Neural cell (in vitro differentiated cells): ENCODE measurements around the gene RNF41.

Source experiments
- CTCF ChIP-seq: fragments of 450-650 bp; IDR thresholded peaks from 2 replicates; pipeline ENCODE4 v1.5.1; 2014; ENCODE audit warnings: antibody characterized with exemption, mild to moderate bottlenecking, moderate library complexity; ENCODE audit not compliant: poor library complexity, severe bottlenecking
- EP300 ChIP-seq: fragments of 450-650 bp; conservative IDR thresholded peaks from 2 replicates; pipeline ENCODE4 v1.6.1; 2014; ENCODE audit warnings: antibody characterized with exemption, mild to moderate bottlenecking, moderate library complexity; ENCODE audit not compliant: poor library complexity, severe bottlenecking
- EZH2 ChIP-seq: fragments of 200-600, 300-800 bp; shearing (Covaris generic), sonication (generic); IDR thresholded peaks from 2 replicates; pipeline ENCODE4 v1.6.1; 2014; ENCODE audit warnings: antibody characterized with exemption, low read length, borderline replicate concordance, mild to moderate bottlenecking; ENCODE audit not compliant: insufficient read depth, poor library complexity, severe bottlenecking
- MXI1 ChIP-seq: fragments of 450-650 bp; conservative IDR thresholded peaks from 2 replicates; pipeline ENCODE4 v1.6.1; 2014; ENCODE audit warnings: antibody characterized with exemption, mild to moderate bottlenecking; ENCODE audit not compliant: poor library complexity, severe bottlenecking
- POLR2AphosphoS5 ChIP-seq: IDR thresholded peaks from 2 replicates; pipeline ENCODE4 v1.6.1; 2012
- RAD21 ChIP-seq: fragments of 450-650 bp; conservative IDR thresholded peaks from 2 replicates; pipeline ENCODE4 v1.6.1; 2014; ENCODE audit warnings: antibody characterized with exemption, mild to moderate bottlenecking, moderate library complexity
- REST ChIP-seq: IDR thresholded peaks from 2 replicates; pipeline ENCODE4 v1.6.1; 2012; ENCODE audit warnings: borderline replicate concordance
- SMC3 ChIP-seq: fragments of 450-650 bp; conservative IDR thresholded peaks from 2 replicates; pipeline ENCODE4 v1.6.1; 2014; ENCODE audit warnings: antibody characterized with exemption, mild to moderate bottlenecking, moderate library complexity; ENCODE audit not compliant: poor library complexity

GRCh38 chr12:56219840-56220239 lies 1.9 kb downstream of the RNF41 start:
- TF ChIP-seq EZH2: no peak
- no peak for TF ChIP-seq RAD21
- TF ChIP-seq CTCF: no peak
- no peak for TF ChIP-seq REST
- no peak for TF ChIP-seq POLR2AphosphoS5
- no peak for TF ChIP-seq EP300
- no peak for TF ChIP-seq MXI1
- no peak for TF ChIP-seq SMC3
